Lower leg skin (tissue), 3 donors: ENCODE data around the gene PTK6.

Experiments used
- CTCF ChIP-seq, 3 donors: fragments of 450-650 bp; IDR thresholded peaks; one replicate each; pipeline ENCODE4 v1.5.1; 2016; ENCODE audit warnings: antibody characterized with exemption in 3 of 3, mild to moderate bottlenecking in 3 of 3, moderate library complexity in 2 of 3
- POLR2A ChIP-seq, 2 donors: fragments of 450-650 bp; IDR thresholded peaks; one replicate each; pipeline ENCODE4 v1.6.1; 2016 to 2017; ENCODE audit warnings: antibody characterized with exemption in 2 of 2, mild to moderate bottlenecking in 1 of 2, moderate library complexity in 1 of 2

DNA sequence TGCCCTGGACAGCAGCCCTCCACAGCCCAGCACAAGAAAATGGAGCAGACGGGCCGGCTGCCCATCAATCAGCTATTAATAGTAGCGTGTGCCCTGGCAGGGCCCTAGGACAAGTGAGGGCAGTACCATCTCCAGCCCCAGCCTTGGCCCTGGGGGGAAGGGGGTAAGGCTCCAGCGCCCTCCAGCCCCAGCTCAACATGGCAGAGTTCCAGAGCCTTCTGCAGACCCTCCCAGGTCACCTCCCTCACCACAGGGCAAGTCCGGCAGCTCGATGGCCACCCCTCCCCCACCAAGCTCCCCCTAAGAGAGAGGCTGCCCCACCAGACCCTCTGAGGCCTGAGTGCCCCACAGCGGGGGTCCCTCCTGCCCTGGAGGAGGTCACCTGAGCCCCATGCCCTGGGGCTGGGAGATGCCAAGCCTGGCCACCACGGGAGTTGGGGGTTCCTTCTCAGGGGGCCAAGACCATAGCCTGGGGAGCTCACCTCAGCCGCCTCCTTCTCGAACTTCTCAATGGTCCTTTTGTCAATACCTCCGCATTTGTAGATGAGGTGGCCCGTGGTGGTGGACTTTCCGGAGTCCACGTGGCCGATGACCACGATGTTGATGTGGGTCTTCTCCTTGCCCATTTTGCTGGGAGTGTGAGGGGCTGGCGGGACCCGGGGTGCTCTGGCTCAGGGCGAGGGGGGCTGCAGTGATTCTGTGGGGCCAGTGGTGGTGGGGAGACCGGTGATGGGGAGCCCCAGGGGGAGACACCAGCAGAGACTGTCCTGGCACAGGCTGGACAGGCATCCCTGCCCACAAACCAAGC is 39.8 kb downstream of the PTK6 start:
- TF ChIP-seq CTCF (IDR thresholded peaks at IDR 0.05), result no peak
- TF ChIP-seq POLR2A (IDR thresholded peaks at IDR 0.05), result no peak
